ENCODE results near the gene ERN1.
"Not testable (repeated sequence)": the region's sequence is repeated elsewhere in the genome, so short reads cannot be mapped to it uniquely, and the experiment has no call there.

Gene ERN1

GRCh38 chr17:64022611-64023063 lies 107.3 kb downstream of the ERN1 start:
- no peak for TF ChIP-seq EZH2 (IDR thresholded peaks at IDR 0.05; ENCODE audit: borderline replicate concordance, low read depth, low read length, severe bottlenecking)
- TF ChIP-seq, protein P1, sequence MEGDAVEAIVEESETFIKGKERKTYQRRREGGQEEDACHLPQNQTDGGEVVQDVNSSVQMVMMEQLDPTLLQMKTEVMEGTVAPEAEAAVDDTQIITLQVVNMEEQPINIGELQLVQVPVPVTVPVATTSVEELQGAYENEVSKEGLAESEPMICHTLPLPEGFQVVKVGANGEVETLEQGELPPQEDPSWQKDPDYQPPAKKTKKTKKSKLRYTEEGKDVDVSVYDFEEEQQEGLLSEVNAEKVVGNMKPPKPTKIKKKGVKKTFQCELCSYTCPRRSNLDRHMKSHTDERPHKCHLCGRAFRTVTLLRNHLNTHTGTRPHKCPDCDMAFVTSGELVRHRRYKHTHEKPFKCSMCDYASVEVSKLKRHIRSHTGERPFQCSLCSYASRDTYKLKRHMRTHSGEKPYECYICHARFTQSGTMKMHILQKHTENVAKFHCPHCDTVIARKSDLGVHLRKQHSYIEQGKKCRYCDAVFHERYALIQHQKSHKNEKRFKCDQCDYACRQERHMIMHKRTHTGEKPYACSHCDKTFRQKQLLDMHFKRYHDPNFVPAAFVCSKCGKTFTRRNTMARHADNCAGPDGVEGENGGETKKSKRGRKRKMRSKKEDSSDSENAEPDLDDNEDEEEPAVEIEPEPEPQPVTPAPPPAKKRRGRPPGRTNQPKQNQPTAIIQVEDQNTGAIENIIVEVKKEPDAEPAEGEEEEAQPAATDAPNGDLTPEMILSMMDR (IDR thresholded peaks at IDR 0.05; ENCODE audit: borderline replicate concordance, extremely low read depth, low read length, poor library complexity, severe bottlenecking): no peak
- no peaks in the 10 kb centered on the region for H3K36me3 ChIP-seq (ENCODE audit: insufficient read depth, low read length)
- H3K4me3 ChIP-seq (ENCODE audit: low read depth in 1 of 2, low read length in 2 of 2): no peak overlapping the region
- H3K27me3 ChIP-seq (ENCODE audit: insufficient read depth, low read length, poor library complexity): no peaks in the 10 kb centered on the region
- H3K27ac ChIP-seq (ENCODE audit: low read length): 0 out of 2 replicates have a peak overlapping the region, but pooled peaks have one; percentile 29
- H3K9me3 ChIP-seq (ENCODE audit: insufficient read depth, low read length, severe bottlenecking): no peaks in the 10 kb centered on the region
- no peak for ATAC-seq (ENCODE audit: insufficient read depth, low read depth)
- no peak overlapping the region for H3K4me2 ChIP-seq (ENCODE audit: insufficient read depth, low read length)
- H3K4me1 ChIP-seq (ENCODE audit: insufficient read depth, low read length): peaks cover 58% of the 10 kb centered on the region
- no peak for DNase-seq
- H2AFZ ChIP-seq (ENCODE audit: low read depth, low read length): no peak overlapping the region
- H3K9ac ChIP-seq (ENCODE audit: low read depth, low read length): no peak overlapping the region
- peaks cover 25% of the 10 kb centered on the region for H3K79me2 ChIP-seq (ENCODE audit: insufficient read depth, low read length)
- H4K20me1 ChIP-seq (ENCODE audit: insufficient read depth, low read length): no peaks in the 10 kb centered on the region

DNA sequence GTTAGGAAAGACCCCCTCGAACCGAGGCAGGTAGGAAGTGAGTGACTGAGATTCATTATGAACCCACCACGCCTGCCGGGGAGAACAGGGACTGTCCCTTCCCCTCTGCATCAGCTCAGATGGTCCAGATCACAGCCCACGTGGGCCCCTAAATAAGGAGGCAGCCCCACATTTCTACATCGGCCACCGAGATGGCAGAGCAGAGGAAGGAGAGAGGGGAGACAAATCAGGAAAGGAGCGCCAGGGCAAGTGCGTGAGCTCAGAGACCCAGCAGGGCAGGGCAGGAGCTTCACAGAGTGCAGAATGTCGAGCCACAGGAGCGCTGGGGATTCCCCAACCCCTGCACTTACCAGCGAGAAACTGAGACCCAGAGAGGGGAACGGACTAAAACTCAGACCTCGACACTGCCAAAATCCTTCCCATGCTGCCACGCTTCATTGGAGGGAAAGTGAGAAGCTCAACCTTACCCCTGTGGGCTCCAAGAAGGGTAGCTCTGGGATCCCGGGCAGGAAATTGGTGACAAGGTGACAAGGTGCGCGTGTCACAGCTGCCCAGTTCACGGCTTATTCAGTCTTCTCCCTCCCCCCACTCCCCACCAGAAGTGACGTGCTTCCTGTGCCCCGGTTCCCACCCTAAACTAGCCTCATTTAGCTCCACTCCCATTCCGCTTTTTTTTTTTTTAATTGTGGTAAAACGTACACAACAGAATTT lies 109.7 kb downstream of the ERN1 start, which contains the start of gene ICAM2:
Gene ICAM2, minus strand, starts transcription at position 578 of the 711 bp plus-strand sequence. CDS start 13,942 bp downstream, outside the sequence.
- no peak for TF ChIP-seq EZH2 (IDR thresholded peaks at IDR 0.05; ENCODE audit: borderline replicate concordance, low read depth, low read length, severe bottlenecking)
- TF ChIP-seq, protein P1 (IDR thresholded peaks at IDR 0.05; ENCODE audit: borderline replicate concordance, extremely low read depth, low read length, poor library complexity, severe bottlenecking): no peak
- Histone ChIP-seq H3K9ac (ENCODE audit: low read depth, low read length) (peak within 1 kb of the TSS; percentile 67), H3K4me1 (ENCODE audit: insufficient read depth, low read length) (peaks cover 65% of the 10 kb centered on the region), H4K20me1 (ENCODE audit: insufficient read depth, low read length) (no peaks in the 10 kb centered on the region), H3K9me3 (ENCODE audit: insufficient read depth, low read length, severe bottlenecking) (no peaks in the 10 kb centered on the region), H3K27me3 (ENCODE audit: insufficient read depth, low read length, poor library complexity) (no peaks in the 10 kb centered on the region), H2AFZ (ENCODE audit: low read depth, low read length) (peak within 1 kb of the TSS; percentile 87), H3K4me2 (ENCODE audit: insufficient read depth, low read length) (peak within 1 kb of the TSS; percentile 89), H3K79me2 (ENCODE audit: insufficient read depth, low read length) (peaks cover 43% of the 10 kb centered on the region), H3K36me3 (ENCODE audit: insufficient read depth, low read length) (no peaks in the 10 kb centered on the region), H3K4me3 (ENCODE audit: low read depth in 1 of 2, low read length in 2 of 2) (peak within 1 kb of the TSS; percentile 43 to 73; a peak in 3 of 4 replicates), H3K27ac (ENCODE audit: low read length) (peak within 1 kb of the TSS; percentile 95)
- DNase-seq: peak; percentile 91
- ATAC-seq (ENCODE audit: insufficient read depth, low read depth): peak; percentile 84

GRCh38 chr17:64019551-64019961 lies 110.4 kb downstream of the ERN1 start:
- not testable (repeated sequence) for ATAC-seq (ENCODE audit: insufficient read depth, low read depth)
- H3K79me2 ChIP-seq (ENCODE audit: insufficient read depth, low read length): peaks cover 48% of the 10 kb centered on the region

GRCh38 chr17:64017381-64017980 lies 112.5 kb downstream of the ERN1 start:
- peaks cover 78% of the 10 kb centered on the region for H3K4me1 ChIP-seq (ENCODE audit: insufficient read depth, low read length)
- peaks cover 65% of the 10 kb centered on the region for H3K79me2 ChIP-seq (ENCODE audit: insufficient read depth, low read length)
- H3K36me3 ChIP-seq (ENCODE audit: insufficient read depth, low read length): no peaks in the 10 kb centered on the region
- ATAC-seq (ENCODE audit: insufficient read depth, low read depth) (no peak), DNase-seq (no peak)
- no peak overlapping the region for H2AFZ ChIP-seq (ENCODE audit: low read depth, low read length)
- no peak overlapping the region for H3K9ac ChIP-seq (ENCODE audit: low read depth, low read length)
- H3K4me3 ChIP-seq (ENCODE audit: low read depth in 1 of 2, low read length in 2 of 2): no peak overlapping the region
- no peaks in the 10 kb centered on the region for H4K20me1 ChIP-seq (ENCODE audit: insufficient read depth, low read length)
- no peaks in the 10 kb centered on the region for H3K27me3 ChIP-seq (ENCODE audit: insufficient read depth, low read length, poor library complexity)
- TF ChIP-seq EZH2 (IDR thresholded peaks at IDR 0.05; ENCODE audit: borderline replicate concordance, low read depth, low read length, severe bottlenecking): no peak
- TF ChIP-seq, protein P1 (IDR thresholded peaks at IDR 0.05; ENCODE audit: borderline replicate concordance, extremely low read depth, low read length, poor library complexity, severe bottlenecking): peak; percentile 35
- H3K4me2 ChIP-seq (ENCODE audit: insufficient read depth, low read length): peak overlapping the region; percentile 32
- H3K27ac ChIP-seq (ENCODE audit: low read length): peak overlapping the region; percentile 49
- H3K9me3 ChIP-seq (ENCODE audit: insufficient read depth, low read length, severe bottlenecking): no peaks in the 10 kb centered on the region

More at GRCh38 chr17:64019551-64019961, 110.4 kb downstream of the ERN1 start:
- DNase-seq: peak; percentile 42
- H4K20me1 ChIP-seq (ENCODE audit: insufficient read depth, low read length); H3K36me3 ChIP-seq (ENCODE audit: insufficient read depth, low read length); H3K27me3 ChIP-seq (ENCODE audit: insufficient read depth, low read length, poor library complexity); H3K9me3 ChIP-seq (ENCODE audit: insufficient read depth, low read length, severe bottlenecking); H2AFZ ChIP-seq (ENCODE audit: low read depth, low read length): not testable (repeated sequence)
- Histone ChIP-seq H3K4me1 (ENCODE audit: insufficient read depth, low read length) (peaks cover 72% of the 10 kb centered on the region), H3K4me3 (ENCODE audit: low read depth in 1 of 2, low read length in 2 of 2) (peak overlapping the region; percentile 43 to 73; a peak in 3 of 4 replicates), H3K9ac (ENCODE audit: low read depth, low read length) (peak overlapping the region; percentile 67), H3K4me2 (ENCODE audit: insufficient read depth, low read length) (peak overlapping the region; percentile 89), H3K27ac (ENCODE audit: low read length) (peak overlapping the region; percentile 95)

Measured in DND-41 (cell line).